ENCODE data around the gene NUP188.
"Not testable (repeated sequence)": the region's sequence is repeated elsewhere in the genome, so short reads cannot be mapped to it uniquely, and the experiment has no call there.

Gene NUP188

DNA sequence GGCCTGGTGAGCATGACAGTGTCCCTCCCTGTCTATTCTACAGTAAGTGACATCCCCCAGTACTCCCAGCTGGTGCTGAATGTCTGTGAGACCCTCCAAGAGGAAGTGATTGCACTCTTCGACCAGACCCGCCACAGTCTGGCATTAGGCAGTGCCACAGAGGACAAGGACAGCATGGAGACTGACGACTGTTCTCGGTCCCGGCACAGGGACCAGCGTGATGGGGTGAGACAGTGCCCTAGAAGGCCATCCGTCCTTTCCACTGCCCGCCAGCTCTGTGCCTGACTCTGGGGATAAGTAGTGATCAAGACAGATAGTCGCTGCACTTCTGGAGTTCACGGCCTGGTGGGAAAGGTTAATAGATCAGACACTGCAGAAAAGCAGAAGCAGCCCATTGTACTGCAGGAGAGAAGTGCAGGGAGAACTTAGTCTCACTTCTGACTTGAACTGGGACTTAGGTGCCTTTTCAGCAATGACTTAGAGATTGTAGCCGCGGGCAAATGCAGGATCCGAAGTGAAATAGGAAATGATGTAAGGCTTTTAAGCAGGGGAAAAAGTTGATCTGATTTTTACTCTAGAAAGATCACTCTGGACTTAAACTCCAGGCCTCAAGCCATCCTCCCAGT is 52.2 kb downstream of the NUP188 start:
- no peaks in the 10 kb centered on the region for H3K27me3 ChIP-seq (ENCODE audit: insufficient read depth, low read length)
- H2AFZ ChIP-seq (ENCODE audit: low read depth, low read length), result no peak overlapping the region
- no peaks in the 10 kb centered on the region for H3K4me1 ChIP-seq (ENCODE audit: insufficient read depth, low read length)
- no peak overlapping the region for H3K4me3 ChIP-seq (ENCODE audit: low read length)
- H3K9me3 ChIP-seq (ENCODE audit: low read length), result no peaks in the 10 kb centered on the region
- peaks cover 81% of the 10 kb centered on the region for H3K36me3 ChIP-seq (ENCODE audit: insufficient read depth, low read length)

DNA sequence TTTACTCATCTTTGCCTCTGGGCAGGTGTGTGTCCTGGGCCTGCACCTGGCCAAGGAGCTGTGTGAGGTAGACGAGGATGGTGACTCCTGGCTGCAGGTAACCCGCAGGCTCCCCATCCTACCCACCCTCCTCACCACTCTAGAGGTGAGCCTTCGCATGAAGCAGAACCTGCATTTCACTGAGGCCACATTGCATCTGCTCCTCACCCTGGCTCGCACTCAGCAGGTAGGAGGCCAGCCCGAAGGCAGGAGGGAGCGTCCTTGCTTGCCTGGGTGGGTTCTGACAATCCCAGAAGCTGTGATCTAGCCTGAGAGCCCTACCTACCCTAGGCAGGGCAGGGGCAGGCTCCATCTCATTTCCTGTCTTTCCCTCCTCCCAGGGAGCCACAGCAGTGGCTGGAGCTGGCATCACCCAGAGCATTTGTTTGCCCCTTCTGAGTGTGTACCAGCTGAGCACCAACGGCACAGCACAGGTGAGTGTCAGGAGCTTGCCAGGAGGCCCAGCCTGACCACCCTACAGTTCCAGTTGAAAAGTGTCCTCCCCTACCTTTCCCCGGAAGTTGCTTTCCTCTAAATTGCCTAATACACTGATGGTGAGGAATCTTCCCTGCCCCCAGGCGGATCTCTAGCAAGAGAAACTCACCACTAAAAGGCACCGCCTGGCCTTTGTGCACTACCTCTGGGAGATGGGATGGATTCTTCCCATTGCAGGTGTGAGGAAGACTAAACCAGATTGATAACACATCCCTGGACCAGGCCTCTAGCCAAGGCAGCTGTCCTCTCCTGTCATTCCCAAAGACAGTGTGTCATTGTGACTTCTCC is 54.2 kb downstream of the NUP188 start:
- H3K36me3 ChIP-seq (ENCODE audit: insufficient read depth, low read length), result peaks cover 82% of the 10 kb centered on the region

DNA sequence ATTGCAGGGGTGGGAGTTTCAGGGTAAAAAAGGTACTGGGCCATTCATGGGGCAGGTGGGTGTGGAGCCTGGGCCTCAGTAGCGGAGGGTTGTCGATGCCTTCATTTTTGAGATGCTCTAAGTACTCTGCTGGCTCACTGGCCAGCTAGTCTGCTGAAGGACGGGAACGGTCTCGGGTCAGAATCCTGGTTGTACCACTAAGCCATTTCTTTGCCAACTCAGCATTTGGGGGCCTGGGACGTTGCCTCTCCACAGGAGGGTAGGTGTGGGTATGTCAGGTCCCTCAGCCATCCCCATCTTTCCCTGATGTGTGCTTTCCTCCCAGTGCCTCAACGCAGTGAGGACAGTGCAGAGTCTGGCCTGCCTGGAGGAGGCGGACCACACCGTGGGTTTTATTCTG is 55.5 kb downstream of the NUP188 start:
- H3K4me3 ChIP-seq (ENCODE audit: low read length), result no peak overlapping the region
- no peak overlapping the region for H2AFZ ChIP-seq (ENCODE audit: low read depth, low read length)
- peaks cover 83% of the 10 kb centered on the region for H3K36me3 ChIP-seq (ENCODE audit: insufficient read depth, low read length)
- H3K27me3 ChIP-seq (ENCODE audit: insufficient read depth, low read length), result no peaks in the 10 kb centered on the region
- H3K4me1 ChIP-seq (ENCODE audit: insufficient read depth, low read length), result no peaks in the 10 kb centered on the region
- no peaks in the 10 kb centered on the region for H3K9me3 ChIP-seq (ENCODE audit: low read length)

More for the DNA sequence above, 54.2 kb downstream of the NUP188 start:
- H3K9me3 ChIP-seq (ENCODE audit: low read length), result no peaks in the 10 kb centered on the region
- no peak overlapping the region for H2AFZ ChIP-seq (ENCODE audit: low read depth, low read length)
- no peaks in the 10 kb centered on the region for H3K4me1 ChIP-seq (ENCODE audit: insufficient read depth, low read length)
- H3K4me3 ChIP-seq (ENCODE audit: low read length), result no peak overlapping the region
- H3K27me3 ChIP-seq (ENCODE audit: insufficient read depth, low read length), result no peaks in the 10 kb centered on the region

DNA sequence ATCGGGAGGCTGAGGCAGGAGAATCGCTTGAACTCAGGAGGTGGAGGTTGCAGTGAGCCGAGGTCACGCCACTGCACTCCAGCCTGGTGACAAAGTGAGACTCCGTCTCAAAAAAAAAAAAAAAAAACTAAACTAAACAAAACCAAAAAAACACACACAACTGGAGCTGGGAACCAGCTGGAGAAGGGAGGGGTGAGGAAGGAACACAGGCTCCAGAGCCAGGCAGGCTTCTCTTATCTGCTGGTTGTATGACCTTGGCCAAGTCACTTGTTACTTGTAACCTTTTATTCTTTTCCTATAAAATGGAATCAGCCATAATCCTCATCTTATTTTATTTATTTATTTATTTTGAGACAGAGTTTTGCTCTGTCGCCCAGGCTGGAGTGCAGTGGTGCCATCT is 56.7 kb downstream of the NUP188 start:
- H3K27me3 ChIP-seq (ENCODE audit: insufficient read depth, low read length); H3K9me3 ChIP-seq (ENCODE audit: low read length); H3K4me1 ChIP-seq (ENCODE audit: insufficient read depth, low read length); H2AFZ ChIP-seq (ENCODE audit: low read depth, low read length); H3K4me3 ChIP-seq (ENCODE audit: low read length): not testable (repeated sequence)
- peaks cover 84% of the 10 kb centered on the region for H3K36me3 ChIP-seq (ENCODE audit: insufficient read depth, low read length)

DNA sequence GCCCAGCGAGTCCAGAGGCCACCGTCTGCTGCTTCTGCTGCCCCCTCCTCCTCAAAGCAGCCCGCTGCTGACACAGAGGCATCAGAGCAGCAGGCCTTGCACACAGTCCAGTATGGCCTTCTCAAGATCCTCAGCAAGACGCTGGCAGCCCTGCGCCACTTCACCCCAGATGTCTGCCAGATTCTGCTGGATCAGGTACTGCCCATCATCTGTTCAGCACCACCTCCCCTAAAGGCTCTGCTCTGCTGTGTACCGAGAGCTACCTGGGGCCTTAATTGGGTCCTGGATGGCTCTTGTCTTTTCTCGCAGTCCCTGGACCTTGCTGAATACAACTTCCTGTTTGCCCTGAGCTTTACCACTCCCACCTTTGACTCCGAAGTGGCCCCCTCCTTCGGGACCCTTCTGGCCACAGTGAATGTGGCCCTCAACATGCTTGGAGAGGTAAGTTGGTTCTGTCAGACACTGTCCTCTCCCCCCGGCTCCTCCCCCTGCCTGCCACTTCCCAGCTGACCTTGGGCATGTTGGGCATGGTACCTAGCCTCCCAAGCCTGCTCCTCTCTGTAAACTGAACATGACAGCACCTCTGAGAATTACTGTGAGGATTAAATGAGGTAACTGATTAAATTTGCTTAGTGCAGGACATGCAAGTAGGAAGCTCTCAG is 58.0 kb downstream of the NUP188 start:
- H3K36me3 ChIP-seq (ENCODE audit: insufficient read depth, low read length), result peaks cover 82% of the 10 kb centered on the region
- no peaks in the 10 kb centered on the region for H3K4me1 ChIP-seq (ENCODE audit: insufficient read depth, low read length)
- no peak overlapping the region for H2AFZ ChIP-seq (ENCODE audit: low read depth, low read length)
- no peaks in the 10 kb centered on the region for H3K27me3 ChIP-seq (ENCODE audit: insufficient read depth, low read length)
- no peak overlapping the region for H3K4me3 ChIP-seq (ENCODE audit: low read length)
- H3K9me3 ChIP-seq (ENCODE audit: low read length), result no peaks in the 10 kb centered on the region

DNA sequence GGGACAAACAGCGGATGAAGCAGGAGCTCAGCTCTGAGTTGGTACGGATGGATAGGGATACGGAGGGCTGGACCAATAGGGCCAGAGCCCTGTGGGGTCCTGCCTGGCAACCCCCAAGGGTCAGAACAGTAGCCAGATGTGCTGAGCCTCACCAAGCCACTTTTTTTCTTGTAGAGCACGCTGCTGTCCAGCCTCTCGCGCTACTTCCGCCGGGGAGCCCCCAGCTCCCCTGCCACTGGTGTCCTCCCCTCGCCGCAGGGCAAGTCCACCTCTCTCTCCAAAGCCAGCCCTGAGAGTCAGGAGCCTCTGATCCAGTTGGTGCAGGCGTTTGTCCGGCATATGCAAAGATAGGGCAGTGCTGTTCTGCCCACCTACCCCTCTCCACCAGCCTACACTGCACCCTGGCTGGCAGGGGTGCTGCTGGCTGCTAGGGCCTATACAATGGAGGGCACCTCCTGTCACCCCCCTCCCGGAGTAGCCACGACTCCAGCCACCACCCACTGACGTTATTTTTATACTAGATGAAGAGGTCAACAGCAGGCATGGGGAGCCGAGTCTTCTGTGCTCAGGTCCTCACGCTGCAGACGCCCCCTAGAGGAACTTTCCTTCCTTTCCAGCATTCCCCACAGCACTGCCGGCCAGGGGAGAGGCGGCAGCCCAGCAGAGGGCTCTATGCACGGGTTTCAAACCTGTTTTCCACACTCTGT is 59.0 kb downstream of the NUP188 start:
- Histone ChIP-seq H3K9me3 (ENCODE audit: low read length) (no peaks in the 10 kb centered on the region), H3K27me3 (ENCODE audit: insufficient read depth, low read length) (no peaks in the 10 kb centered on the region), H2AFZ (ENCODE audit: low read depth, low read length) (no peak overlapping the region), H3K36me3 (ENCODE audit: insufficient read depth, low read length) (peaks cover 81% of the 10 kb centered on the region), H3K4me3 (ENCODE audit: low read length) (no peak overlapping the region), H3K4me1 (ENCODE audit: insufficient read depth, low read length) (no peaks in the 10 kb centered on the region)

DNA sequence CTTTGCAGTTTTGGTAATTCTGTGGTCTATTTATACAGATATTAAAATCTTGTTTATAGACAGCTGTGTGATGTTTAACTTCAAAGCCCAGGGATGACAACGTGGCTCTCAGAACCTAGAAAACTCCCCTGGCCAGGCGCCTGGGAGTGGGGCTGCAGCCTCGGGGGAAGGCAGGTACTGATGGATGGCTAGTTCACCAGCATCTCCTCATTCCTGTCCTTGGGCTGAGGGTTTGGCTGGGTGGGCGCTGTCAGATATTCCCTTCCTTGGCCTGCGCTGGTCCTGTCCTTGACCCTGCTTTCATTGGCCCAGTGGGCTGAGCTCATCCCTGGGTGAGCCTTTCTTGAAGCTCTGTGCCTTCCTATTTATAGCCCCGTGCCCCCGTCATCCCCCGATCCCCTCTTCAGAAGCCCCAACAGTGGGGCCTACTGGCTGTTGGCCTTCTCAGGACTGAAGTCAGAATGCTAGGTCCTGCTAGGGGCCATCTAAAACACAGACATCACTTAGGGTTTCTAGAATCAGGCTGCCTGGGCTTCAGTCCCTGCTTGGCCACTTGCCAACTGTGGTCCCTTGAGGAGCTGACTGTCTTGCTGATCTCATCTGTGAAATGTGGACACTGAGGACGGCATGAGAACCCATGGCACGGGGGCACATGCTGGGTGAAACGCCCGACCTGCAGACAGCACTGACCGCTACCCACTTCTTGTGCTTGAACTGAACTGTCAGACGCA is 59.7 kb downstream of the NUP188 start:
- H3K27me3 ChIP-seq (ENCODE audit: insufficient read depth, low read length), result no peaks in the 10 kb centered on the region
- peaks cover 75% of the 10 kb centered on the region for H3K36me3 ChIP-seq (ENCODE audit: insufficient read depth, low read length)
- H3K9me3 ChIP-seq (ENCODE audit: low read length), result no peaks in the 10 kb centered on the region
- no peak overlapping the region for H2AFZ ChIP-seq (ENCODE audit: low read depth, low read length)
- no peaks in the 10 kb centered on the region for H3K4me1 ChIP-seq (ENCODE audit: insufficient read depth, low read length)
- no peak overlapping the region for H3K4me3 ChIP-seq (ENCODE audit: low read length)

DNA sequence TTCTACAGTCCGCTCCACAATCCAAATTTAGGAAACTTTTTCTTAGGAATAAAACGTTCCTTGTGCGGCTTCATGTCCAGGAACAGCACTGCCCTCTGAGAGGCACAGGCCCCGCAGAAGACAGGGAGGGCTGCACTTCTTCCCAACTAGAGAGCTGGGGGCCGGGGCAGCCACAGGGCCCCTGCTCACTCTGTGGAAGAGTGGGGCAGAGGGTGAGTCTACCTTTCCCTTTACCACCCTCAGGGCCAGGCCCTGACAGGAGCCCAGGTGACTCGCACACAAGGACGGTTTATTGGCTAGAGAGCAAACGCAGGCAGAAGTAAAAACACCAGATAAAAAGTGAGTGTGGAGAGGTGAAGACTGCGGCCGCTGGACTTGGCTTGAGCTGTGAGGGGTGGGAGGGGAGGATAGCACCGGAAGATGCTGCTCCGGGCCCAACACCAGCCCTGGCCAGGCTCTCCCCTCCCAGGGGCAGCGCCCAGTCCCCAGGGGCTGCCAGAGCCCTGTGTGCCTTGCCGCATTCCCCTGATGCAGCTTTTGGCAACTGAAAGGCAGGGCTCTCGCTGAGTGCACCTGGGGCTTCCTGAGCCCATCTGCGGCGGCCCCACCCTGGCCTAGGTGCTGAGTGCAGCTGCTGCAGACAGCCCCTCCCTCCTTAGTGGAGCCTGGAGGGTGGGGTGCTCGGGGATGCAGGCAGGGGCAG is 60.4 kb downstream of the NUP188 start:
- Histone ChIP-seq H3K4me3 (ENCODE audit: low read length) (no peak overlapping the region), H2AFZ (ENCODE audit: low read depth, low read length) (no peak overlapping the region), H3K27me3 (ENCODE audit: insufficient read depth, low read length) (no peaks in the 10 kb centered on the region), H3K36me3 (ENCODE audit: insufficient read depth, low read length) (peaks cover 73% of the 10 kb centered on the region), H3K4me1 (ENCODE audit: insufficient read depth, low read length) (no peaks in the 10 kb centered on the region), H3K9me3 (ENCODE audit: low read length) (no peaks in the 10 kb centered on the region)

DNA sequence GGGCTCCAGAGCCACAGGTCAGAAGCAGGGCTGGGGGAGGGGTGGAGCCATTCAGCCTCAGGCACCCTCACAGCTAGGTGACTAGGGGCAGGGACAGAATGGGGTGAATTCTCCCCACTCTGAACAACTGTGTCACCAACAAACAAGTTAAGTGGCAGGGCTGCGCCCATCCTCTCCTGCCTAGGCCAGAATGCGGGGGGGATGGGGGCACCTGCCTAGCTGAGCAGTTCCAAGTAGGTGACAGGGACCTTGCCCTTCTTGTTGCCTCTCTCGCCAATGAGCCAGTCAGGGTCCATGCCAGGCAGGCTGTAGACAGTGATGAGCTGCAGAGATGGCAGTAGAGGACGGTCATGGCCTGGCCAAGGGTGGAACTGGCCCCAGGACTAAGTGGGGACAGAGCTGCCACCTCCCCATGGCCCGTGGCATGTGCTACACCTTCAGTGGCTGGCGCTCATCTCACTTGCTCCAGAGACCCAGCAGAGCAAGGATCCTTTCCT is 61.0 kb downstream of the NUP188 start:
- Histone ChIP-seq H3K4me1 (ENCODE audit: insufficient read depth, low read length) (no peaks in the 10 kb centered on the region), H3K36me3 (ENCODE audit: insufficient read depth, low read length) (peaks cover 70% of the 10 kb centered on the region), H3K27me3 (ENCODE audit: insufficient read depth, low read length) (no peaks in the 10 kb centered on the region)

DNA sequence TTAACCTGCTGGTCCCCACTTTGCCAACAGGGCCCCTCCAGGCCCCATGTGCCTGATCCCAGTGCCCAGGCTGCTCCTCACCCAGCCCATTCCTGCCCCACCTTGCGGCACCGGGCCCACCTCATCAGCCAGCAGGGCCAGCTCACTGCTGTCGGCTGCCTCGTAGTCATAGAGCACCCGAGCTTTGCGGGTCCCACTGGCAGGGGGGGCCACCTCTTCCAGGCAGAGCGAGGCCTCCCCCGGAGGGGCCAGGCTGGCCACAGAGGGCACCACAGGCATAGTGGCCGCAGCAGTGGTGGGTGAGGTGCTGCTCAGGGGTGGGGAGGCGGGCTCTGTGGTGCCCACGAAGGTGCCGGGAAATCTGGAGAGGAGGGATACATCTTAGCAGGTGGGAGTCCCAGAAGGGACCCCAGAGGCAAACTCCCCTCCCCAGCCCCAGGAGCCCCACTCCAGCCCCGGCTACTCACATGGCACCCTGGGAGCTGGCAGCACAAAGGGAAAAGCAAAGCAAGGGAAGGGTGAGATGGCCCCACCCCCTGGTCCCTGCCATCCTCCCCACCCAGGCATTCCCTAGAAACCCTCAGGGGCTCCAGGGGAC is 61.6 kb downstream of the NUP188 start:
- Histone ChIP-seq H3K27me3 (ENCODE audit: insufficient read depth, low read length) (no peaks in the 10 kb centered on the region), H3K4me3 (ENCODE audit: low read length) (no peak overlapping the region), H3K9me3 (ENCODE audit: low read length) (no peaks in the 10 kb centered on the region), H3K4me1 (ENCODE audit: insufficient read depth, low read length) (no peaks in the 10 kb centered on the region), H2AFZ (ENCODE audit: low read depth, low read length) (no peak overlapping the region), H3K36me3 (ENCODE audit: insufficient read depth, low read length) (peaks cover 75% of the 10 kb centered on the region)

More for the DNA sequence above, 61.0 kb downstream of the NUP188 start:
- no peaks in the 10 kb centered on the region for H3K9me3 ChIP-seq (ENCODE audit: low read length)
- no peak overlapping the region for H2AFZ ChIP-seq (ENCODE audit: low read depth, low read length)
- no peak overlapping the region for H3K4me3 ChIP-seq (ENCODE audit: low read length)

DNA sequence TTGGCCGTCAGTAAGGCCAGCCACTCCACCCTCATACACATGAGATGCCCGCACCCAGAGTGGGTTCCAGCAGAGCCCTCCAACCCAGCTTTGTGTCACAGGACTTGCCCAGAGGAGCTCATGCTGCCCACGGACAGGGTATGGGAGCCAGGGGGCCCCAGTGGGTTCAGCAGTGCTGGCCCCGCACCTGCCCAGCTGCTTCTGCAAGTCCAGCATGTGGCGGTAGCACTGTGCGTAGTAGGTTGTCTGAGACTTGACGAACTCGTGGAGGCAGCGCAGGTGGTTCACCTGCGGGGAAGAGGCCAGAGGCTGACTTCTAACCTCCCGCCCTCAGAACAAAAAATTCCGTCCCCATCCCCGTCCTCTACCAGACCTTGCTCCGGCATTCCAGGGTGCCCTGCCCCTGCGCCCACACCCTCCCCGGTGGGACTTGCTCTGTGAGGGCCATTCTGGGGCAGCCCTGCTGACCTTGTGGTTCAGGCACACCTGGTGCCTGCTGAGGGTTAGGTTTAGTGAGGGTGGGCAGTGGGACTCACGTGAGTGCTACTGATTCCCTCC is 62.2 kb downstream of the NUP188 start:
- no peak overlapping the region for H2AFZ ChIP-seq (ENCODE audit: low read depth, low read length)
- no peaks in the 10 kb centered on the region for H3K27me3 ChIP-seq (ENCODE audit: insufficient read depth, low read length)
- H3K36me3 ChIP-seq (ENCODE audit: insufficient read depth, low read length), result peaks cover 79% of the 10 kb centered on the region

More for the DNA sequence above, 62.2 kb downstream of the NUP188 start:
- no peaks in the 10 kb centered on the region for H3K9me3 ChIP-seq (ENCODE audit: low read length)
- no peaks in the 10 kb centered on the region for H3K4me1 ChIP-seq (ENCODE audit: insufficient read depth, low read length)
- H3K4me3 ChIP-seq (ENCODE audit: low read length), result no peak overlapping the region
